B cell (primary cell): ENCODE data around the gene HABP2. TPM values are rescaled to one million over a fixed set of nuclear protein-coding genes. Genes with fewer than 3 reads are reported as not detected.

Experiments used
- ATAC-seq: fragments of 200-7000 bp; cut with Tn5 transposase; one replicate; pipeline ENCODE4 v1.10.0; 2021; ENCODE audit warnings: low read depth, mild to moderate bottlenecking, moderate number of reproducible peaks, moderate library complexity
- CTCF ChIA-PET: fragments of 350-600 bp; sonication (Branson Sonifier 250); formaldehyde crosslinking; loops from one replicate; lab custom pipeline; 2021; ENCODE audit warnings: antibody characterized with exemption, inconsistent platforms; lab: Charles Lee
- POLR2A ChIA-PET: fragments of 350-600 bp; sonication (Branson Sonifier 250); formaldehyde crosslinking; loops from one replicate; lab custom pipeline; 2021; ENCODE audit warnings: antibody characterized with exemption; lab: Charles Lee
- DNase-seq: peaks from one replicate; pipeline ENCODE4 v3.0.0; 2013
- H2AFZ ChIP-seq: 2 replicates; pipeline ENCODE4 v1.6.1; 2012; ENCODE audit warnings: mild to moderate bottlenecking, low read depth, low read length; ENCODE audit not compliant: insufficient read depth, poor library complexity, severe bottlenecking
- H3K27ac ChIP-seq, 2 donors: 1 replicate in 1 of 2; 2 replicates in 1 of 2; pipeline ENCODE4 v1.5.1; 2012 to 2013; ENCODE audit warnings: low read length in 2 of 2, mild to moderate bottlenecking in 2 of 2, moderate library complexity in 1 of 2
- H3K27me3 ChIP-seq, 4 experiments: fragments of 200-600 bp in 1 of 4; sonication (generic) in 1 of 4; replicated peaks in 1 of 4; 1 replicate in 2 of 4; 2 replicates in 2 of 4; pipeline versions ENCODE4 v1.6.1 to v1.7.0; 2013 to 2016; ENCODE audit warnings: low read length in 3 of 4, mild to moderate bottlenecking in 2 of 4, mixed read lengths in 1 of 4, moderate library complexity in 1 of 4; ENCODE audit not compliant: insufficient read depth in 4 of 4, control insufficient read depth in 3 of 4; ENCODE audit errors: control extremely low read depth in 1 of 4
- H3K36me3 ChIP-seq, 2 experiments: replicated peaks in 1 of 2; 1 replicate in 1 of 2; 2 replicates in 1 of 2; pipeline versions ENCODE4 v1.6.1 to v1.7.1; 2013; ENCODE audit warnings: low read length in 1 of 2; ENCODE audit not compliant: insufficient read depth in 2 of 2, control insufficient read depth in 1 of 2; ENCODE audit errors: control extremely low read depth in 1 of 2, extremely low read depth in 1 of 2
- H3K4me1 ChIP-seq, 2 donors: fragments of 200-600 bp in 1 of 2; sonication (generic) in 1 of 2; 1 replicate in 1 of 2; 2 replicates in 1 of 2; pipeline versions ENCODE4 v1.5.1 to v1.6.1; 2013 to 2017; ENCODE audit warnings: low read length in 2 of 2; ENCODE audit not compliant: control insufficient read depth in 2 of 2, insufficient read depth in 2 of 2
- H3K4me2 ChIP-seq: replicated peaks from 2 replicates; pipeline ENCODE3; 2012; ENCODE audit warnings: mild to moderate bottlenecking, low read depth, low read length; ENCODE audit not compliant: poor library complexity, severe bottlenecking
- H3K4me3 ChIP-seq, 5 experiments: fragments of 200-600 bp in 1 of 5; sonication (generic) in 1 of 5; 1 replicate in 3 of 5; 2 replicates in 2 of 5; pipeline versions ENCODE4 v1.5.1 to v1.7.0; 2011 to 2016; ENCODE audit warnings: low read length in 4 of 5, mild to moderate bottlenecking in 4 of 5, low read depth in 2 of 5, control low read depth in 1 of 5, moderate library complexity in 1 of 5; ENCODE audit not compliant: insufficient read depth in 1 of 5; ENCODE audit errors: control extremely low read depth in 1 of 5, extremely low read depth in 1 of 5
- H3K79me2 ChIP-seq: fragments of 200-600 bp; sonication (generic); one replicate; pipeline ENCODE4 v1.6.0; 2016; ENCODE audit warnings: low read length; ENCODE audit not compliant: control insufficient read depth, insufficient read depth
- H3K9ac ChIP-seq: fragments of 200-600 bp; sonication (generic); 2 replicates; pipeline ENCODE4 v1.6.1; 2017; ENCODE audit warnings: mild to moderate bottlenecking, low read length, moderate library complexity
- H3K9me3 ChIP-seq, 3 donors: one replicate each; pipeline versions ENCODE4 v1.6.1 to v1.7.1; 2013; ENCODE audit warnings: low read length in 2 of 3; ENCODE audit not compliant: control insufficient read depth in 2 of 3, insufficient read depth in 1 of 3; ENCODE audit errors: control extremely low read depth in 1 of 3
- H4K20me1 ChIP-seq: 2 replicates; pipeline ENCODE4 v1.6.0; 2012; ENCODE audit warnings: mild to moderate bottlenecking, low read length; ENCODE audit not compliant: insufficient read depth, control insufficient read depth, poor library complexity, severe bottlenecking
- H3K27ac Mint-ChIP-seq: one replicate; pipeline ENCODE4 v1.8.0; 2021; ENCODE audit warnings: mixed read lengths
- H3K27me3 Mint-ChIP-seq: one replicate; pipeline ENCODE4 v1.8.0; 2021; ENCODE audit warnings: mixed read lengths
- H3K4me1 Mint-ChIP-seq: one replicate; pipeline ENCODE4 v1.8.0; 2021; ENCODE audit warnings: mixed read lengths
- H3K4me3 Mint-ChIP-seq: one replicate; pipeline ENCODE4 v1.8.0; 2021; ENCODE audit warnings: mixed read lengths
- H3K9me3 Mint-ChIP-seq: one replicate; pipeline ENCODE4 v1.8.0; 2022; ENCODE audit warnings: mixed read lengths; ENCODE audit not compliant: insufficient read depth
- EZH2 ChIP-seq: IDR thresholded peaks from 2 replicates; pipeline ENCODE4 v1.6.1; 2012; ENCODE audit warnings: borderline replicate concordance, low read depth, mild to moderate bottlenecking, moderate library complexity, low read length; ENCODE audit not compliant: insufficient read depth, poor library complexity, severe bottlenecking
- WGBS: methylation state at CpG from one replicate; pipeline ENCODE4 v1.1.5; 2013; ENCODE audit warnings: missing lambda C conversion rate; ENCODE audit not compliant: insufficient coverage; 5-methylcytosine and 5-hydroxymethylcytosine counted together
- intact Hi-C: fragments of 100-400 bp; cut with micrococcal nuclease; formaldehyde crosslinking; loops from one replicate; pipeline ENCODE4 v1.10.0; 2022
- polyA plus RNA-seq: library from polyadenylated mRNA; depleted of rRNA; stranded (reverse); fragments of >200 nt; gene quantifications from 2 replicates; pipeline ENCODE4 v1.2.3, GENCODE V29; 2012
- total RNA-seq, 2 donors: library from RNA; stranded (reverse); fragments of 120-200 nt in 1 of 2; gene quantifications; 1 replicate in 1 of 2; 2 replicates in 1 of 2; pipeline versions ENCODE4 v1.2.3 to v1.2.4, GENCODE V29; 2013 to 2022
- TF ChIP-seq, protein P1 (sequence below): fragments of 200-600 bp; IDR thresholded peaks from one replicate; pipeline ENCODE4 v1.8.0; 2022; ENCODE audit warnings: antibody characterized with exemption, mild to moderate bottlenecking

The HABP2 gene
- total and polyA plus RNA-seq, 2 donors (not counting 1 experiment from before 2014, with no cell fraction given), result not detected

- H3K4me1 ChIP-seq, result no peaks in the 10 kb centered on the region
- ChIA-PET CTCF (interaction anchor here (2.2 kb wide), 1 partner anchor 10 kb away, joined by 6 read pairs; no protein-coding TSS in a partner anchor), POLR2A (no interaction called here)
- no peak overlapping the region for H3K4me3 Mint-ChIP-seq
- ATAC-seq (no peak), DNase-seq (no peak)
- H3K27me3 ChIP-seq, result peaks cover 0 to 4% (median 0%) of the 10 kb centered on the region in 4 experiments
- no peaks in the 10 kb centered on the region for H3K36me3 ChIP-seq
- intact Hi-C loops, result no loop called here
- H2AFZ ChIP-seq, result no peak overlapping the region
- no peaks in the 10 kb centered on the region for H4K20me1 ChIP-seq
- H3K9ac ChIP-seq, result no peak overlapping the region
- H3K27me3 Mint-ChIP-seq, result peaks cover 5% of the 10 kb centered on the region
- no peaks in the 10 kb centered on the region for H3K79me2 ChIP-seq
- no peak overlapping the region for H3K4me2 ChIP-seq
- no peak overlapping the region for H3K27ac Mint-ChIP-seq
- TF ChIP-seq EZH2, result no peak
- TF ChIP-seq, protein P1, sequence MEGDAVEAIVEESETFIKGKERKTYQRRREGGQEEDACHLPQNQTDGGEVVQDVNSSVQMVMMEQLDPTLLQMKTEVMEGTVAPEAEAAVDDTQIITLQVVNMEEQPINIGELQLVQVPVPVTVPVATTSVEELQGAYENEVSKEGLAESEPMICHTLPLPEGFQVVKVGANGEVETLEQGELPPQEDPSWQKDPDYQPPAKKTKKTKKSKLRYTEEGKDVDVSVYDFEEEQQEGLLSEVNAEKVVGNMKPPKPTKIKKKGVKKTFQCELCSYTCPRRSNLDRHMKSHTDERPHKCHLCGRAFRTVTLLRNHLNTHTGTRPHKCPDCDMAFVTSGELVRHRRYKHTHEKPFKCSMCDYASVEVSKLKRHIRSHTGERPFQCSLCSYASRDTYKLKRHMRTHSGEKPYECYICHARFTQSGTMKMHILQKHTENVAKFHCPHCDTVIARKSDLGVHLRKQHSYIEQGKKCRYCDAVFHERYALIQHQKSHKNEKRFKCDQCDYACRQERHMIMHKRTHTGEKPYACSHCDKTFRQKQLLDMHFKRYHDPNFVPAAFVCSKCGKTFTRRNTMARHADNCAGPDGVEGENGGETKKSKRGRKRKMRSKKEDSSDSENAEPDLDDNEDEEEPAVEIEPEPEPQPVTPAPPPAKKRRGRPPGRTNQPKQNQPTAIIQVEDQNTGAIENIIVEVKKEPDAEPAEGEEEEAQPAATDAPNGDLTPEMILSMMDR, result no peak
- no peak overlapping the region for H3K27ac ChIP-seq
- no peaks in the 10 kb centered on the region for H3K9me3 ChIP-seq
- H3K9me3 Mint-ChIP-seq, result no peaks in the 10 kb centered on the region
- no peaks in the 10 kb centered on the region for H3K4me1 Mint-ChIP-seq
- WGBS, result no CpG with 5 or more reads among the region's 1 CpG
- H3K4me3 ChIP-seq, result no peak overlapping the region
Observed at GRCh38 chr10:113573368-113573767, 20.5 kb downstream of the HABP2 start.

DNA sequence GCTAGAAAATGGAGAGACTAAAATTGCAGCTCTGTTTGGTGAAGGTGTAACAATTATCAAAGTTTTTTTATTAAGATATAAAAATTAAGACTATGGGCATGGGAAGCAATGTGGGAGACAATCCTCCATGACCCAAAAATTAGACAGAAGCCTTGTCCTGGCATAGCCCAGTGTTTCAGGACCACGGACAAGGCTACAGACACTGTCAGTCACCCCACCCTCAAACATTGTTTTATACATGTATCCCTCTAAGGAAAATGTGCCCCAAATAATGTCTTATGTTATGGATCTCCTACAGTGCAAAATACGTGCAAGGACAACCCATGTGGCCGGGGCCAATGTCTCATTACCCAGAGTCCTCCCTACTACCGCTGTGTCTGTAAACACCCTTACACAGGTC lies 24.0 kb downstream of the HABP2 start:
- Histone ChIP-seq H2AFZ (no peak overlapping the region), H4K20me1 (no peaks in the 10 kb centered on the region), H3K9me3 (no peaks in the 10 kb centered on the region), H3K27me3 (peaks cover 0 to 4% (median 0%) of the 10 kb centered on the region in 4 experiments), H3K4me1 (no peaks in the 10 kb centered on the region), H3K9ac (no peak overlapping the region), H3K27ac (no peak overlapping the region), H3K36me3 (no peaks in the 10 kb centered on the region), H3K4me3 (no peak overlapping the region), H3K79me2 (no peaks in the 10 kb centered on the region), H3K4me2 (no peak overlapping the region)
- intact Hi-C loops, result no loop called here
- DNase-seq (no peak), ATAC-seq (no peak)
- H3K27ac Mint-ChIP-seq, result no peak overlapping the region
- no peaks in the 10 kb centered on the region for H3K4me1 Mint-ChIP-seq
- CTCF ChIA-PET, result interaction anchor here (0.7 kb wide), 1 partner anchor 13 kb away, joined by 3 read pairs; no protein-coding TSS in a partner anchor
- TF ChIP-seq, protein P1, result no peak
- no peak for TF ChIP-seq EZH2
- 76% methylated on average over 4 of the region's 4 CpGs for WGBS
- POLR2A ChIA-PET, result no interaction called here
- no peak overlapping the region for H3K4me3 Mint-ChIP-seq
- H3K9me3 Mint-ChIP-seq, result no peaks in the 10 kb centered on the region
- peaks cover 11% of the 10 kb centered on the region for H3K27me3 Mint-ChIP-seq
